Stomach (tissue), 9 donors: ENCODE results near the gene EPHA10. TPM values are rescaled to one million over a fixed set of nuclear protein-coding genes. Genes with fewer than 3 reads are reported as not detected.

ENCODE experiments used
- DNase-seq, 2 donors: peaks; one replicate each; pipeline versions ENCODE4 v3.0.0 to v3.0.0-alpha.2; 2013 to 2019
- H3K27ac ChIP-seq, 5 donors: fragments of 200-600 bp in 4 of 5; sonication (generic) in 4 of 5; one replicate each; pipeline ENCODE4 v1.5.1; 2013 to 2019; ENCODE audit warnings: mild to moderate bottlenecking in 1 of 5, moderate library complexity in 1 of 5
- H3K27me3 ChIP-seq, 3 donors: fragments of 200-600 bp; sonication (generic); one replicate each; pipeline ENCODE4 v1.5.1; 2017 to 2019; ENCODE audit warnings: mixed run types in 1 of 3
- H3K36me3 ChIP-seq, 4 donors: fragments of 200-600 bp; sonication (generic); 1 replicate in 3 of 4; 2 replicates in 1 of 4; pipeline ENCODE4 v1.5.1; 2016 to 2019
- H3K4me1 ChIP-seq, 4 donors: fragments of 200-600 bp; sonication (generic); one replicate each; pipeline ENCODE4 v1.5.1; 2016 to 2019
- H3K4me3 ChIP-seq, 4 donors: fragments of 200-600 bp; sonication (generic) in 3 of 4; one replicate each; pipeline ENCODE4 v1.5.1; 2016 to 2019; ENCODE audit warnings: mild to moderate bottlenecking in 1 of 4
- H3K9me3 ChIP-seq, 4 donors: fragments of 200-600 bp; sonication (generic); one replicate each; pipeline ENCODE4 v1.5.1; 2016 to 2019
- CTCF ChIP-seq, 7 experiments: fragments of 450-650 bp in 4 of 7; fragments of 200-600 bp in 3 of 7; sonication (generic) in 3 of 7; IDR thresholded peaks; one replicate each; pipeline ENCODE4 v1.5.1; 2016 to 2019; ENCODE audit warnings: antibody characterized with exemption in 7 of 7, control low read depth in 2 of 7, mild to moderate bottlenecking in 1 of 7
- EP300 ChIP-seq: sonication (generic); formaldehyde crosslinking; IDR thresholded peaks from one replicate; pipeline ENCODE4 v1.6.1; 2017; ENCODE audit warnings: antibody characterized with exemption
- POLR2A ChIP-seq, 4 donors: fragments of 450-650 bp; IDR thresholded peaks; one replicate each; pipeline ENCODE4 v1.6.1; 2016; ENCODE audit warnings: antibody characterized with exemption in 4 of 4, control low read depth in 2 of 4, mild to moderate bottlenecking in 1 of 4, moderate library complexity in 1 of 4
- POLR2AphosphoS5 ChIP-seq, 3 donors: sonication (generic); formaldehyde crosslinking; IDR thresholded peaks; one replicate each; pipeline ENCODE4 v1.6.1; 2016; ENCODE audit warnings: antibody characterized with exemption in 3 of 3
- WGBS, 5 donors: extraction: QIAGEN DNeasy Blood & Tissue Kit in 3 of 5; methylation state at CpG; one replicate each; pipeline versions ENCODE4 v1.1.5 to v1.1.7; 2013 to 2018; 5-methylcytosine and 5-hydroxymethylcytosine counted together
- intact Hi-C: fragments of 100-400 bp; cut with DNase I; formaldehyde crosslinking; loops from one replicate; pipeline ENCODE4 v1.15.1; 2023; ENCODE audit warnings: low total_unique reads
- polyA plus RNA-seq, 3 donors: library from polyadenylated mRNA; stranded (reverse); fragments of 200-250 nt; gene quantifications; one replicate each; pipeline ENCODE4 v1.2.3, GENCODE V29; 2013
- total RNA-seq, 5 donors: library from RNA; depleted of rRNA; stranded (reverse); fragments of >200 nt; gene quantifications; one replicate each; pipeline versions ENCODE4 v1.1.0 to v1.2.3, GENCODE V29; 2014 to 2016
- donor health status: healthy with polysubstance abuse.
- donor health status: Bipolar disorder and iron deficiency.
- donor health status: healthy.

EPHA10 gene
- total and polyA plus RNA-seq, 8 donors = 0.18 to 212 (median 1.8) TPM; not detected in 1

- TF ChIP-seq POLR2A (IDR thresholded peaks at IDR 0.05) (no peak), POLR2AphosphoS5 (IDR thresholded peaks at IDR 0.05) (no peak), CTCF (IDR thresholded peaks at IDR 0.05) (no peak), EP300 (no peak)
- WGBS, 5 donors = 0 to 34% (median 24%) methylated on average over 2 of the region's 2 CpGs
- H3K27me3 ChIP-seq = peaks cover 28 to 87% (median 44%) of the 10 kb centered on the region in 3 donors
- H3K4me1 ChIP-seq = peaks cover 0 to 11% (median 8%) of the 10 kb centered on the region in 4 donors
- no peak overlapping the region for H3K4me3 ChIP-seq
- DNase-seq = no peak
- H3K27ac ChIP-seq = no peak overlapping the region
- H3K9me3 ChIP-seq = peaks cover 0 to 8% (median 0%) of the 10 kb centered on the region in 4 donors
- H3K36me3 ChIP-seq = no peaks in the 10 kb centered on the region
- intact Hi-C loops = no loop called here
Measured at GRCh38 chr1:37767488-37767887, 2.6 kb upstream of the EPHA10 start.

GRCh38 chr1:37765916-37766664 is 1.2 kb upstream of the EPHA10 start:
- H3K27me3 ChIP-seq = peaks cover 28 to 100% (median 56%) of the 10 kb centered on the region in 3 donors
- intact Hi-C loops = no loop called here
- TF ChIP-seq POLR2AphosphoS5 (IDR thresholded peaks at IDR 0.05) (no peak), POLR2A (IDR thresholded peaks at IDR 0.05) (no peak), CTCF (IDR thresholded peaks at IDR 0.05) (no peak), EP300 (no peak)
- H3K4me1 ChIP-seq = peaks cover 0 to 11% (median 8%) of the 10 kb centered on the region in 4 donors
- no peak for DNase-seq
- 7 to 11% (median 8%) methylated on average over 15 to 27 of the region's 27 CpGs for WGBS, 5 donors
- peak overlapping the region in 1 of 4 donors; percentile 13 for H3K4me3 ChIP-seq
- H3K27ac ChIP-seq = no peak overlapping the region
- H3K36me3 ChIP-seq = no peaks in the 10 kb centered on the region
- H3K9me3 ChIP-seq = peaks cover 0 to 8% (median 0%) of the 10 kb centered on the region in 4 donors

GRCh38 chr1:37764414-37764825 is 500 bp downstream of the EPHA10 start:
- peaks cover 0 to 11% (median 8%) of the 10 kb centered on the region in 4 donors for H3K4me1 ChIP-seq
- H3K4me3 ChIP-seq = no peak overlapping the region
- peak in 1 of 2 donors; percentile 84 for DNase-seq
- no peak overlapping the region for H3K27ac ChIP-seq
- no peaks in the 10 kb centered on the region for H3K36me3 ChIP-seq
- TF ChIP-seq EP300 = no peak
- no peak for TF ChIP-seq POLR2AphosphoS5 (IDR thresholded peaks at IDR 0.05)
- no peak for TF ChIP-seq POLR2A (IDR thresholded peaks at IDR 0.05)
- TF ChIP-seq CTCF (IDR thresholded peaks at IDR 0.05) = no peak
- intact Hi-C loops = no loop called here
- WGBS, 5 donors = 8 to 12% (median 10%) methylated on average over 26 to 29 of the region's 29 CpGs
- peaks cover 0 to 8% (median 0%) of the 10 kb centered on the region in 4 donors for H3K9me3 ChIP-seq
- H3K27me3 ChIP-seq = peaks cover 28 to 100% (median 62%) of the 10 kb centered on the region in 3 donors

DNA sequence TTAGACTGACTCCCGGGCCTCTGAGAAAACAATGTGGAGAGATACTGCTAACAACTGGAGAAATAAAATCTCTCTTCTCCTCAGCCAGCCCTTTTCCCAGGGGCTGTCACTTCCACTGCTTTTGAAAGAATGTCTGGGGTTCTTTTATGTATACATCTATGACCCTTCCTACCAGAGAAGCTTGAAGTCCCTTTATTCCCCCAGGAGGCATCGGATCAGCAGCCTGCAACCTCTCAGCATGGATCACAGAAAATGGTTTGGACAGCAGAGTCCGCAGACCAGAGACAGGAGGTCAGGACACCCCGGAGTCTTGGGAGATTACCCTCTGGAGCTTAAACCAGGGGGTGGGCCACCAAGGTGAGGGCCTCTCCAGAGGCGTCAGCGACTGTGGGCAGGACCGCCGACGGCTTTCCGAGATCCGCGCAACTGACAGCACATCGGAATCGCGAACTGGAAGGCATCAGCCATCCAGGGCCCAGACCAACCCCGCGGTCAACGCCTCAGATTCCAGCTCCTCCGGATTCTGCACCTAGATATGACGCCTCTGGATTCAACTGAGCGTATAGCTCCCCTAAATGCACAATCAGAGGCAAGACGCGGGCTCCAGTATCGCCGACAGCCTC is 1.0 kb downstream of the EPHA10 start:
- intact Hi-C loops = no loop called here
- H3K4me1 ChIP-seq = peaks cover 0 to 11% (median 8%) of the 10 kb centered on the region in 4 donors
- H3K27me3 ChIP-seq = peaks cover 28 to 100% (median 63%) of the 10 kb centered on the region in 3 donors
- no peak overlapping the region for H3K27ac ChIP-seq
- no peak for DNase-seq
- H3K36me3 ChIP-seq = no peaks in the 10 kb centered on the region
- 20 to 33% (median 30%) methylated on average over 14 to 25 of the region's 25 CpGs for WGBS, 5 donors
- TF ChIP-seq POLR2AphosphoS5 (IDR thresholded peaks at IDR 0.05) (no peak), CTCF (IDR thresholded peaks at IDR 0.05) (no peak), POLR2A (IDR thresholded peaks at IDR 0.05) (no peak), EP300 (no peak)
- H3K9me3 ChIP-seq = peaks cover 0 to 8% (median 0%) of the 10 kb centered on the region in 4 donors
- no peak overlapping the region for H3K4me3 ChIP-seq
